HepG2 (cell line): ENCODE data around the gene NEMF. TPM values are rescaled to one million over a fixed set of nuclear protein-coding genes. Genes with fewer than 3 reads are reported as not detected.

Experiments used
- CEBPG ChIP-seq: IDR thresholded peaks from 2 replicates; pipeline ENCODE4 v1.6.1; 2016
- HDAC1 ChIP-seq: sonication (generic); formaldehyde crosslinking; IDR thresholded peaks from 2 replicates; pipeline ENCODE4 v1.5.1; 2020; ENCODE audit warnings: mild to moderate bottlenecking, missing genetic modification reagents
- HMGXB4 ChIP-seq, 2 experiments: sonication (generic) in 1 of 2; formaldehyde crosslinking in 1 of 2; IDR thresholded peaks; 2 replicates each; pipeline versions ENCODE4 v1.4.0 to v1.6.1; 2018 to 2020; ENCODE audit warnings: missing genetic modification reagents in 2 of 2, borderline replicate concordance in 1 of 2, low read depth in 1 of 2, mild to moderate bottlenecking in 1 of 2, missing biosample characterization in 1 of 2
- HNRNPL ChIP-seq: fragments of 200-400 bp; formaldehyde crosslinking; IDR thresholded peaks from 2 replicates; pipeline ENCODE4 v1.6.1; 2017; ENCODE audit warnings: mild to moderate bottlenecking, low read depth, low read length
- HOXA5 ChIP-seq: sonication (generic); formaldehyde crosslinking; IDR thresholded peaks from 2 replicates; pipeline ENCODE4 v1.4.0; 2020; ENCODE audit warnings: missing genetic modification reagents
- KLF6 ChIP-seq: IDR thresholded peaks from 2 replicates; pipeline ENCODE4 v1.8.0; 2016; ENCODE audit warnings: missing biosample characterization, missing genetic modification reagents
- NFYB ChIP-seq: sonication (generic); formaldehyde crosslinking; IDR thresholded peaks from 2 replicates; pipeline ENCODE4 v1.4.0; 2020; ENCODE audit warnings: missing genetic modification reagents
- NR3C1 ChIP-seq: sonication (generic); formaldehyde crosslinking; IDR thresholded peaks from 2 replicates; pipeline ENCODE4 v1.4.0; 2020; ENCODE audit warnings: missing genetic modification reagents
- RARA ChIP-seq: IDR thresholded peaks from 2 replicates; pipeline ENCODE4 v1.6.1; 2016; ENCODE audit warnings: missing genetic modification reagents, missing compliant biosample characterization
- ZNF138 ChIP-seq: sonication (generic); formaldehyde crosslinking; IDR thresholded peaks from 2 replicates; pipeline ENCODE4 v1.5.0; 2020; ENCODE audit warnings: mild to moderate bottlenecking, low read depth, missing genetic modification reagents
- ZNF281 ChIP-seq: sonication (generic); formaldehyde crosslinking; IDR thresholded peaks from 2 replicates; pipeline ENCODE4 v1.4.0; 2020; ENCODE audit warnings: missing genetic modification reagents, borderline replicate concordance
- ZNF607 ChIP-seq: sonication (generic); formaldehyde crosslinking; IDR thresholded peaks from 2 replicates; pipeline ENCODE4 v1.5.1; 2020; ENCODE audit warnings: missing genetic modification reagents, mild to moderate bottlenecking, borderline replicate concordance
- polyA plus RNA-seq, 8 experiments: library from polyadenylated mRNA; depleted of rRNA in 3 of 8; stranded (reverse) in 7 of 8; unstranded in 1 of 8; fragments of >200 nt; fragmentation: Illumina TruSeq in 4 of 8; extraction: Trizol in 4 of 8; gene quantifications; 2 replicates each; pipeline versions ENCODE4 v1.2.1 to v1.2.3, GENCODE V29; 2011 to 2016; ENCODE audit warnings: low read depth in 4 of 8, missing spikeins in 1 of 8, mixed read lengths in 1 of 8; ENCODE audit not compliant: insufficient read depth in 1 of 8
- total RNA-seq, 5 experiments: library from RNA; depleted of rRNA; stranded (reverse); fragments of >200 nt; fragmentation: Illumina TruSeq; extraction: Trizol; gene quantifications; 2 replicates each; pipeline ENCODE4 v1.2.3, GENCODE V29; 2016; ENCODE audit warnings: low read depth in 1 of 5
- TF ChIP-seq, protein P1 (sequence below): sonication (generic); formaldehyde crosslinking; IDR thresholded peaks from 2 replicates; pipeline ENCODE4 v1.4.0; 2020; ENCODE audit warnings: mild to moderate bottlenecking, missing genetic modification reagents
- TF ChIP-seq, protein P2 (sequence below): sonication (generic); formaldehyde crosslinking; IDR thresholded peaks from 2 replicates; pipeline ENCODE4 v1.8.0; 2022; ENCODE audit warnings: mild to moderate bottlenecking, missing genetic modification reagents, borderline replicate concordance
- TF ChIP-seq, protein P3 (sequence below): sonication (generic); formaldehyde crosslinking; IDR thresholded peaks from 2 replicates; pipeline ENCODE4 v1.4.0; 2020; ENCODE audit warnings: low read depth, missing genetic modification reagents

The NEMF gene
- total and polyA plus RNA-seq, 2 of the 13 experiments (the other 11 are each of a cell fraction or from before 2014, with no cell fraction given) = 21.3 to 57.9 TPM

DNA sequence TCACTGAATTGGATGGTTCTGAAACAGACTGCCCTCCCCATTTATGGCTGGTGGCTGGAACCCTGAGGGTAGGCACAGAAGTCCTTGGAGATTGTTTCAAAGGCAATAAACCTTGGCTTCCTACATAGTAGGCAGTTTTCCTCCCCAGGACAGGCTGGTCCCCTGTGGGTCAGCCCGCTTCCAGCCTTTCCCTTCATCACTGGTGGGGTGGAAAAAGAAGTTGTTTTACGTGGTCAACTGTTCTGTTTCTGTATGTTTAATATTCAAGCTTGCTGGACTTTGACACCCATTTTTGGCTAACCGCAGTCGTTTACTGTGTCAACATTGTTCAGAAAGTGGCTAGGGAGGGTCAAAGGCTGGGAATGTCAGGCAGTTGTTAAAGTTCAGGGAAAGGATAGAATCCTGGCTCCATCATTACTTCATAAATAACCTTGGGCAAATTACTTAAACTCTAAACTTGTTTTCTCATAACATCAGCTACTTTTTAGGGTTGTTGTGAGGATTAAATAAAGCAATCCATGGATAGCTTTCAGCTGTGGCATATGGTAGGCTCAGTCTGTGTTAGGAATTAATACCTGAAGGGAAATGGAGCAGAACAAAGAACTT lies 82.3 kb downstream of the NEMF start (continued):
- TF ChIP-seq, protein P1, sequence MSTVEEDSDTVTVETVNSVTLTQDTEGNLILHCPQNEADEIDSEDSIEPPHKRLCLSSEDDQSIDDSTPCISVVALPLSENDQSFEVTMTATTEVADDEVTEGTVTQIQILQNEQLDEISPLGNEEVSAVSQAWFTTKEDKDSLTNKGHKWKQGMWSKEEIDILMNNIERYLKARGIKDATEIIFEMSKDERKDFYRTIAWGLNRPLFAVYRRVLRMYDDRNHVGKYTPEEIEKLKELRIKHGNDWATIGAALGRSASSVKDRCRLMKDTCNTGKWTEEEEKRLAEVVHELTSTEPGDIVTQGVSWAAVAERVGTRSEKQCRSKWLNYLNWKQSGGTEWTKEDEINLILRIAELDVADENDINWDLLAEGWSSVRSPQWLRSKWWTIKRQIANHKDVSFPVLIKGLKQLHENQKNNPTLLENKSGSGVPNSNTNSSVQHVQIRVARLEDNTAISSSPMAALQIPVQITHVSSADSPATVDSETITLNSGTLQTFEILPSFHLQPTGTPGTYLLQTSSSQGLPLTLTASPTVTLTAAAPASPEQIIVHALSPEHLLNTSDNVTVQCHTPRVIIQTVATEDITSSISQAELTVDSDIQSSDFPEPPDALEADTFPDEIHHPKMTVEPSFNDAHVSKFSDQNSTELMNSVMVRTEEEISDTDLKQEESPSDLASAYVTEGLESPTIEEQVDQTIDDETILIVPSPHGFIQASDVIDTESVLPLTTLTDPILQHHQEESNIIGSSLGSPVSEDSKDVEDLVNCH (CRISPR knock-in tag) = no peak
- TF ChIP-seq, protein P2, sequence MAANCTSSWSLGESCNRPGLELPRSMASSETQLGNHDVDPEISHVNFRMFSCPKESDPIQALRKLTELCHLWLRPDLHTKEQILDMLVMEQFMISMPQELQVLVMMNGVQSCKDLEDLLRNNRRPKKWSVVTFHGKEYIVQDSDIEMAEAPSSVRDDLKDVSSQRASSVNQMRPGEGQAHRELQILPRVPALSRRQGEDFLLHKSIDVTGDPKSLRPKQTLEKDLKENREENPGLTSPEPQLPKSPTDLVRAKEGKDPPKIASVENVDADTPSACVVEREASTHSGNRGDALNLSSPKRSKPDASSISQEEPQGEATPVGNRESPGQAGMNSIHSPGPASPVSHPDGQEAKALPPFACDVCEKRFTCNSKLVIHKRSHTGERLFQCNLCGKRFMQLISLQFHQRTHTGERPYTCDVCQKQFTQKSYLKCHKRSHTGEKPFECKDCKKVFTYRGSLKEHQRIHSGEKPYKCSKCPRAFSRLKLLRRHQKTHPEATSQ (CRISPR knock-in tag) = peak; percentile 71; the same call in 1 of the 2 replicates
- TF ChIP-seq HMGXB4 (CRISPR knock-in tag; IDR thresholded peaks at IDR 0.05; ENCODE audit: borderline replicate concordance in 1 of 2, low read depth in 1 of 2) (peak; percentile 67; a peak in 2 of 4 replicates), ZNF138 (CRISPR knock-in tag) (0 out of 2 replicates have a peak, but pooled peaks have one; percentile 49), KLF6 (CRISPR knock-in tag) (0 out of 2 replicates have a peak, but pooled peaks have one; percentile 73), NFYB (CRISPR knock-in tag) (no peak), RARA (CRISPR knock-in tag) (peak; percentile 100), HDAC1 (CRISPR knock-in tag) (peak; percentile 90), HOXA5 (CRISPR knock-in tag) (0 out of 2 replicates have a peak, but pooled peaks have one; percentile 61), CEBPG (peak; percentile 67), ZNF607 (CRISPR knock-in tag) (0 out of 2 replicates have a peak, but pooled peaks have one; percentile 23), ZNF281 (peak; percentile 21; the same call in 1 of the 2 replicates), HNRNPL (no peak), NR3C1 (CRISPR knock-in tag) (no peak)
- TF ChIP-seq, protein P3, sequence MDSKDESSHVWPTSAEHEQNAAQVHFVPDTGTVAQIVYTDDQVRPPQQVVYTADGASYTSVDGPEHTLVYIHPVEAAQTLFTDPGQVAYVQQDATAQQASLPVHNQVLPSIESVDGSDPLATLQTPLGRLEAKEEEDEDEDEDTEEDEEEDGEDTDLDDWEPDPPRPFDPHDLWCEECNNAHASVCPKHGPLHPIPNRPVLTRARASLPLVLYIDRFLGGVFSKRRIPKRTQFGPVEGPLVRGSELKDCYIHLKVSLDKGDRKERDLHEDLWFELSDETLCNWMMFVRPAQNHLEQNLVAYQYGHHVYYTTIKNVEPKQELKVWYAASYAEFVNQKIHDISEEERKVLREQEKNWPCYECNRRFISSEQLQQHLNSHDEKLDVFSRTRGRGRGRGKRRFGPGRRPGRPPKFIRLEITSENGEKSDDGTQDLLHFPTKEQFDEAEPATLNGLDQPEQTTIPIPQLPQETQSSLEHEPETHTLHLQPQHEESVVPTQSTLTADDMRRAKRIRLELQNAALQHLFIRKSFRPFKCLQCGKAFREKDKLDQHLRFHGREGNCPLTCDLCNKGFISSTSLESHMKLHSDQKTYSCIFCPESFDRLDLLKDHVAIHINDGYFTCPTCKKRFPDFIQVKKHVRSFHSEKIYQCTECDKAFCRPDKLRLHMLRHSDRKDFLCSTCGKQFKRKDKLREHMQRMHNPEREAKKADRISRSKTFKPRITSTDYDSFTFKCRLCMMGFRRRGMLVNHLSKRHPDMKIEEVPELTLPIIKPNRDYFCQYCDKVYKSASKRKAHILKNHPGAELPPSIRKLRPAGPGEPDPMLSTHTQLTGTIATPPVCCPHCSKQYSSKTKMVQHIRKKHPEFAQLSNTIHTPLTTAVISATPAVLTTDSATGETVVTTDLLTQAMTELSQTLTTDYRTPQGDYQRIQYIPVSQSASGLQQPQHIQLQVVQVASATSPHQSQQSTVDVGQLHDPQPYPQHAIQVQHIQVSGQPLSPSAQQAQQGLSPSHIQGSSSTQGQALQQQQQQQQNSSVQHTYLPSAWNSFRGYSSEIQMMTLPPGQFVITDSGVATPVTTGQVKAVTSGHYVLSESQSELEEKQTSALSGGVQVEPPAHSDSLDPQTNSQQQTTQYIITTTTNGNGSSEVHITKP = peak; percentile 27; the same call in 1 of the 2 replicates
